ENCODE measurements around the gene YLPM1. TPM values are rescaled to one million over a fixed set of nuclear protein-coding genes. Genes with fewer than 3 reads are reported as not detected.

Gene YLPM1
- polyA plus RNA-seq, 1 of the 3 experiments (the other 2 are of a cell fraction), result 14.0 TPM

- H3K9me2 ChIP-seq, result no peaks in the 10 kb centered on the region
- no peak overlapping the region for H3K9ac ChIP-seq
- no peaks in the 10 kb centered on the region for H3K36me3 ChIP-seq (replicated peaks in 1 of 2; ENCODE audit: control insufficient read depth in 1 of 2, insufficient read depth in 2 of 2, low read length in 1 of 2)
- DNase-seq, result no peak
- peaks cover 0 to 25% of the 10 kb centered on the region in 2 experiments; a peak in 2 of 4 replicates for H3K4me1 ChIP-seq (ENCODE audit: control insufficient read depth in 1 of 2, insufficient read depth in 2 of 2, low read depth in 1 of 2, low read length in 1 of 2)
- H4K20me1 ChIP-seq (ENCODE audit: insufficient read depth), result no peaks in the 10 kb centered on the region
- no peak overlapping the region for H2AFZ ChIP-seq (ENCODE audit: low read depth)
- ChIA-PET CTCF (interaction anchor here (0.9 to 20.8 kb wide), 5 partner anchors 6 to 91 kb away, joined by 3 to 537 read pairs (median 13); no protein-coding TSS in a partner anchor), POLR2A (no interaction called here)
- no peaks in the 10 kb centered on the region for H3K27me3 ChIP-seq (ENCODE audit: insufficient read depth)
- H3K4me3 ChIP-seq (ENCODE audit: low read depth in 2 of 2, low read length in 1 of 2), result no peak overlapping the region
- H3K27ac ChIP-seq (ENCODE audit: low read depth in 2 of 2, low read length in 1 of 2), result no peak overlapping the region
- H3K79me2 ChIP-seq (ENCODE audit: insufficient read depth), result no peaks in the 10 kb centered on the region
- H3K4me2 ChIP-seq, result no peak overlapping the region
- TF ChIP-seq IRF3 (IDR thresholded peaks at IDR 0.05; ENCODE audit: low read depth, low read length) (no peak), USF2 (IDR thresholded peaks at IDR 0.05; ENCODE audit: borderline replicate concordance, low read depth, low read length) (no peak), RFX5 (IDR thresholded peaks at IDR 0.05; ENCODE audit: low read length) (no peak), ELF1 (IDR thresholded peaks at IDR 0.05) (no peak)
- WGBS (ENCODE audit: low lambda C conversion rate), result 93% methylated on average over 7 of the region's 7 CpGs
- peaks cover 3% of the 10 kb centered on the region for H3F3A ChIP-seq (replicated peaks; ENCODE audit: insufficient read depth)
- no peaks in the 10 kb centered on the region for H3K9me3 ChIP-seq
Measured at GRCh38 chr14:74855021-74855420, 91.9 kb downstream of the YLPM1 start.

- no peaks in the 10 kb centered on the region for H3K9me2 ChIP-seq
- H3K9me3 ChIP-seq, result no peaks in the 10 kb centered on the region
- no peak for DNase-seq
- no peak overlapping the region for H3K9ac ChIP-seq
- no peak overlapping the region for H2AFZ ChIP-seq (ENCODE audit: low read depth)
- no peaks in the 10 kb centered on the region for H3K27me3 ChIP-seq (ENCODE audit: insufficient read depth)
- no peak overlapping the region for H3K27ac ChIP-seq (ENCODE audit: low read depth in 2 of 2, low read length in 1 of 2)
- H3K4me2 ChIP-seq, result no peak overlapping the region
- no peak for TF ChIP-seq RCOR1 (IDR thresholded peaks at IDR 0.05; ENCODE audit: low read length)
- TF ChIP-seq SIN3A (IDR thresholded peaks at IDR 0.05; ENCODE audit: borderline replicate concordance, low read depth, low read length), result no peak
- TF ChIP-seq GATA2 (CRISPR knock-in tag; IDR thresholded peaks at IDR 0.05), result no peak
- TF ChIP-seq FOXJ3 (CRISPR knock-in tag; IDR thresholded peaks at IDR 0.05), result no peak
- TF ChIP-seq GABPA (IDR thresholded peaks at IDR 0.05; ENCODE audit: low read depth), result no peak
- no peak for TF ChIP-seq PBX3 (IDR thresholded peaks at IDR 0.05)
- TF ChIP-seq CHD2 (IDR thresholded peaks at IDR 0.05; ENCODE audit: low read length, partially characterized antibody), result no peak
- TF ChIP-seq MEF2A (IDR thresholded peaks at IDR 0.05; ENCODE audit: borderline replicate concordance, low read depth), result no peak
- no peak for TF ChIP-seq YY1 (IDR thresholded peaks at IDR 0.05; ENCODE audit: low read depth)
- TF ChIP-seq TAF1 (IDR thresholded peaks at IDR 0.05; ENCODE audit: borderline replicate concordance, low read depth, low read length), result no peak
- TF ChIP-seq POLR2AphosphoS5 (IDR thresholded peaks at IDR 0.05; ENCODE audit: low read depth, low read length), result no peak
- no peak for TF ChIP-seq CTCF (IDR thresholded peaks at IDR 0.05)
- TF ChIP-seq RAD21 (IDR thresholded peaks at IDR 0.05; ENCODE audit: low read length), result no peak
- peaks cover 0 to 24% of the 10 kb centered on the region in 2 experiments; a peak in 2 of 4 replicates for H3K4me1 ChIP-seq (ENCODE audit: control insufficient read depth in 1 of 2, insufficient read depth in 2 of 2, low read depth in 1 of 2, low read length in 1 of 2)
- H3K36me3 ChIP-seq (replicated peaks in 1 of 2; ENCODE audit: control insufficient read depth in 1 of 2, insufficient read depth in 2 of 2, low read length in 1 of 2), result no peaks in the 10 kb centered on the region
- H3F3A ChIP-seq (replicated peaks; ENCODE audit: insufficient read depth), result peaks cover 3% of the 10 kb centered on the region
- ChIA-PET POLR2A (no interaction called here), CTCF (interaction anchor here (1.2 to 20.8 kb wide), 4 partner anchors 12 to 90 kb away, joined by 3 to 537 read pairs (median 8); no protein-coding TSS in a partner anchor)
- no peaks in the 10 kb centered on the region for H4K20me1 ChIP-seq (ENCODE audit: insufficient read depth)
- H3K4me3 ChIP-seq (ENCODE audit: low read depth in 2 of 2, low read length in 1 of 2), result no peak overlapping the region
- H3K79me2 ChIP-seq (ENCODE audit: insufficient read depth), result no peaks in the 10 kb centered on the region
- 73% methylated on average over 4 of the region's 4 CpGs for WGBS (ENCODE audit: low lambda C conversion rate)
Measured at GRCh38 chr14:74855945-74856344, 92.8 kb downstream of the YLPM1 start.
